ENCODE results near the gene VSTM4.

VSTM4 gene

DNA sequence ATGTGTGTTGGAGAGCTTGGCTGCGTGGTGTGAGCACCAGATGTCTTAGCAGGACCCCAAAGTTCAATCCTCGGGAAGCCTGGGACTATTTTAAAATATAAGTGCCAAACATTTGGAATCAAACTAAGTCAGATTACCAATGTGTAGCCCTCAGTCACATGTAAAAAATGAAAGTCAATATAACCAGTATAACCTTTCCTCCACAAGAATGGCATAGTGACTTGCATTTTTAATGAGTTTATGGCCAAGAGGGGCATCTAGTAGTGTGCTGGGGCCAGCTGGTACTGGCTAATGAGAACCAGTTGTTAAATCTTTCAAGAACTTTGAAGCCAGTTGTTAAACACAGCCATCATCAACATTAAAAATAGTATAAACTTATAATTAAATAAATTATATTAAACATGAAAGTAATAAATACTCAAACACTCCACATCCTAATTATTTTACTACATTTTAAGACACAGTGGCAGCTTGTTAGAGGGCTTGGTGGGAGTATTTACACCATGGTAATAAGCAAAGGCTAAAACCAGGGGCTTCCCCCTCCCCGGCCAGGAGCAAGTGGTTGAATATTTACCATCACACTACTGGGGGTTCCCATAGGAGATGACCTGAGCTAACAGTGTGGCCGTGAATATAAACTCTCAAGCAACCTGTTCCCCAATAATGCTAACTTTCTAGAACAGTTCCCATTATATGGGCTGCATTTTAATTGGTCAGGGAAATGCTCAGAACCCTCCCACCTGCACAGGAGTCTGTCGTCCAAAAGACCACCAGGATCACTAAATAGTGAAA, 26.4 kb upstream of the VSTM4 start:
- FAIRE-seq: no peak

DNA sequence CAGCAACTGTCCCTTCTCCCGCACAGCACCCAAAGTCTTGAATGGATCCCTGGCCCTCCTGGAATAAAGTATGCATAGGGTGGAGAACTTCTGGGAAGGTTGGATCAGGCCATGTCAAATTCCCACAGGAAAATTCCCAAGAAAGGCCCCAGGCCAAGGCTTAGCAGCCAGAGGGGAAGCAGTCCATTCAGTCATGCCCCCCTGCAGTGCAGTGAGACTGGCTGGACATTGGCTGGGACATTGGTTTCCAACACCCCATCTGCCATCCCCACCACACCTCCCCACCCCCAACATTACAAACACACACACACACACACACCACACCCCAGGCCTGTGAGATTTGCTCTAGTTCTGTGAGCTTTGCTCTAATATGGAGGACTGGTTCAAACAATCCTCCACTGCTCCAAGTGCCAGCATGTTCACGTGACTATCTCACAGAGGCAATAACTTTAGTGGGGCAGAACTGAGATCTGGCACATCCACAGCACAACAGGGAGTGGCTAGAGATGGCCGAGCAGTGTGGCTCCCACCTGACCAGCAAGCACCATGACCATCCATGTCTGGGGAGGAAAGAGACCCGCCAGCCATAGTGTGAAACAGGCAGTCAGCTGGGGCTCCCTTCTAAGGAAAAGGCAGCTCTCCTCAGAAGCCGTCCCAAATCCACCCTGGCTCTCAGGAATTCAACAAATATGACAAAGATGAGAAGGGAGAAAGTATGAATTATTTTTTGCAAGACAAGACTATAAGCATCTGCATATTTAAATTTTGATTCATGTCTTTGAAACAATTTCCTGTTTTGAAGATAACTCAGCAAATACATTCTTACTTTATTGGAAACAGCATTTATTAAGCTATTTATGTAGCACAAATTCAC, 25.2 kb upstream of the VSTM4 start:
- no peak for FAIRE-seq

DNA sequence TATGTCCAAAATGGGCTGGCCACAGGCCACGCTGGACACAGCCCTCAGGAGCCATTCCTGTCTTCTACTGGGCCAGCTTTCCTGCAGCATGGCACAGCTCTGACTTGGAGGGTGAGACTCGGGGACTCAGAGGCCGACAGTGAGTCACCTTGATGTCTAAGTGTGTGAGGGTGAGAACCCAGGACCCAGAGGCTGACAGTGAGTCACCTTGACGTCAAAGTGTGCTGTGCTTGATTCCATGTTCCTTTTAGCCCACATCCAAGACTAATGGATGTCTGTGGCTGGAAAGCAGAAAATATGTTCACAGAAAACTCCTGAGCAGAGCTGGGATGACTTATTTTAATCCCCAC, 24.5 kb upstream of the VSTM4 start:
- FAIRE-seq: no peak

DNA sequence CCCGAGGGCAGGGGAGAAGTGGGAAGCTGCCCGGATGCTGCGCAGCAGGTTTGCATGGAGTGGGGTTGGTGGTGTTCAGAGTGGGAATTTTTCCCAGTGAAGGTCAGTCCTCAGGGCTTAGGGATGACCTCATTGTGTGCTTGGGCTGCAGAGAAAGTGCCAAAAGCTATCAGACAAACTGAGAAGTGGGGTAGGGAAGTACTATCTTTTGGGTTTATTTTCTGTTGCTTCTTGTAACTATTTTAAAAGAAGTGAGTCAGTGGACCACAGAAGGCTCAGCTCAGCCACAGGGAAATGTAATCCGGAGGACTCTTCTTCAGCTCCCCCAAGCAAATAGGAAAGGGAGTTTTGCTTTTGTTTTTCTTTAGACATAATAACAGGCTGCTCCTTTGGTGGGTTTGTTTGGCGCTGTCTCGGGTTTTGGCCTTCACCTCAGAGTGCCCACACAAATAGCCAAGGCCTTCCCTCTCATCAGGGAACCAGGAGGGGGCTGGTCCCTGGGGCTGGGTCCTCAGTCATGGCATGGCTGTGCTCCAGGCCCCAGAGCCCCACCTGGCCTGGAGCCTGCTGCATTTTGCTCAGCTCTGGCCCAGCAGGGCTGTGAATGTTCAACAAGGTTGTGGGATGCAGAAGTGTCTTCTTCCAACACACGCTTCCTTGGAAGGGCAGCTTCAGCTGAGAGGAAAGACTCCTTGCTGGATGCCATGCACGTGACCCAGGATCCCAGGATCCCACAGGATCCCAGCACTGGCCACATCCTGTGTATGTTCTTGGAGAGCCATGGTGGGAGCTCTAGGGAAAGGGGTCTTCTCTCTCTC, 23.9 kb upstream of the VSTM4 start:
- FAIRE-seq: no peak

DNA sequence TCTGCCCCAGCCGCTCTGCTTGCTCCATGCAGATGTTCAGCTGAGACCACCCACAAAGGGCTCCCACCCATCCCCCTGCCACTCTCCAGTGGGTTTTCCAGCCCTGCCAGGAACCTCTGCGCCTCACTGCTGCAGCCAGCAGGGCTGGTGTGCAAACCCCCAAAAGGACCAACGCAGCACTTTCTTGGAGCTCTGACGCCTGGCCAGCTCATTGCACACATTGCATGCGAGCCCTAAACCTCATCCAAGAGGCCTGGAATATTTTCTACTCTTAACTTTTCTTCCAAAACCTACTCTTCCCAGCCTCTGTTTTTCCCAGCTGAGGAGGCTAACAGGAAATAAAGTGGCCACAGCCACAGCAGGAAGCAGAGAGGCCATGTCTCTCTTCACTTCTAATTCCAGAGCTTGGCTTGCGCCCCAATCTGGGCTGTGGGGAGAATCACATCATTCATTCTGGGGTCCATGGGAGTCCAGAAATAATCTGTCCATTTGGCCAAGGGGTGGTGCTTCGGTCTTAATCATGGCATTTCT, 23.1 kb upstream of the VSTM4 start:
- FAIRE-seq: no peak

DNA sequence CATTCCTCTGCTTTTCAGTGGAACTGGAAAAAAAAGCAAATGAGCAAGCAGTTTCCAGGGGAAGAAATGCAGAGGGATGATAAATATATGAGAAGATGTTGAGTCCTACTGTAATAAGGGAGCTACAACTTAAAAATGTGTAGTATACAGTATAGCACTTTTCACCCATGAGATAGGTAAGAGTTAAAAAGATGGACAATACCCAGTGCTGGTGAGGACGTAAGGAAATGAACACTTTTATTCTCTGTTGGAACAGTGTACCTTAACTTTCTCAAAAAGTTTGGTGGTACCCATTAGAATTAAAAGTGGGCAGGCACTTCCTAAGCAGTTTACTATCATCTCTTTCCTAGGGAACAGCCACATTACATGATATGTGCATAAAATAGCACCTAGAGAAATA, 21.2 kb upstream of the VSTM4 start:
- no peak for FAIRE-seq

DNA sequence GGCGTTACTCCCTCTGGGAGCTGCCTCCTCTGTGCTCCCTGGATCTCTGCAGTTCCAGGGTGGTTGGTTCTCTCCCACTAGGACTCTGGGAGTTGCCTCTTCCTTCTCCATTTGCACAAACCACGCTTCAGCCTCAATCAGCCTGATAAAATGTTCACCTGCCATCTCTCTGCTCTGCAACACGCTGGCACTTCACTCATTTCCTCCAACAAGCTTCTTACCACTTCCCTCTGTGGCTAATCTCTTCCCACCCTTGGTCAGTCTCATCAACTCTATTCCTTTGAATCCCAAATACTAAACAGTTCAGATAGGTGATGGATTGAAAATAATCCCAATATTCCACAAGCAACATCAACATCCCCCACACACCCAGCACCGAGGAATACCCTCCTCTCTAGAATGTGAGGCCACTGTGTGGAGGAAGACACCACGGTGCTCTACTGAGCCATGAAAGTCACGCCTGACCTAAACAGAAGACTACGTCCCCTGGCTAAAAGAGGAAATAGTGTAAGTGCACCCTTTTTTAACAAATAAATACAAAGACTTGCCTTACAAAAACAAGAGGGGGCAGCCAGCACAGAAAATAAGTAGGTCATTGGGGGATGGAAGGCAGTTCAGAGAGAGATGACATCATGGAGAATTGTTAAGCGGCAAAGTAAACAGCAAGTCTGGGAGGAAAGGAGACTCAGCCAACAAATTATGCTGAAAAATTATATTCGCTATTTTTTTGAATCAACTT, 20.4 kb upstream of the VSTM4 start:
- no peak for FAIRE-seq

DNA sequence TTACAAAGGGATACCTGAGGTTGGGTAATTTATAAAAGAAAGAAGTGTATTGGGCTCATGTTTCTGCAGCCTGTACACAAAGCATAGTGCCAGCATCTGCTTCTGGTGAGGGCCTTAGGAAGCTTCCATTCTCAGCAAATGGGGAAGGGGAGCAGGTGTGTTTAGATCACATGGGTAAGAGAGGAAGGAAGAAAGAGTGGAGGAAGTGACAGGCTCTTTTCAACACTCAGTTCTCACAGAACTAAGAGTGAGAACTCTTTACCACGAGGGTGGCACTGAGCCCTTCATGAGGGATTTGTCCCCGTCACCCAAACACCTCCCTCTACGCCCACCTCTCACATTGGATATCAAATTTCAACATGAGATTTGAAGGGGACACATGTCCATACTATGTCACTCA, 19.0 kb upstream of the VSTM4 start:
- no peak for FAIRE-seq

DNA sequence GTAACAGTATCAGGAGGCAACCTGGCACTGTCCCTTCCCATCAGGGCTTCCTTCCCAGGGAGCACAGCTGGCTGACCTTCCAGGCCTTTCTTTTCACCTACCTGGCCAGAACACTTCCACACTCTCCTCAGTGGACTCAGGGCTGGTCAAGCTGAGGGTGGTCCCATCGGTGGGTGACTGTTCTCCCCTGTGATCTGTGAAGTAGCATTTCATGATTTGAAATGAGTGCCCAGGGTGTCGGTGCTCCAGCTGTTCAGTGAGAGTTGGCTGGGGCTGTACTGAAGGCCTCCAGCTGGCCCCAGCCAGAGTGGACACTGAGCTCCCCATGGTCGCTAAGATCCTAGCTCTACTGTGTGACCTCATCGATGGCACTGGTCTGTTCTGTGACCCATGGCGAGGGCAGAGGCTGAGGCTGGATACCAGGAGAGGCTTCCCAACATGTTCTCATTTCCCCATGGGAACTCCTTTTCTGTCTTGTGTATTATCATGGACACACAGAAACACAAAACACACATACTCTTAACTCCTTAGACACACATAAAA, 18.5 kb upstream of the VSTM4 start, which contains the start of gene FAM170B:
Gene FAM170B, minus strand, starts transcription at position 316 of the 543 bp plus-strand sequence. Its CDS starts 103 bp downstream, at position 213.
- FAIRE-seq: no peak

DNA sequence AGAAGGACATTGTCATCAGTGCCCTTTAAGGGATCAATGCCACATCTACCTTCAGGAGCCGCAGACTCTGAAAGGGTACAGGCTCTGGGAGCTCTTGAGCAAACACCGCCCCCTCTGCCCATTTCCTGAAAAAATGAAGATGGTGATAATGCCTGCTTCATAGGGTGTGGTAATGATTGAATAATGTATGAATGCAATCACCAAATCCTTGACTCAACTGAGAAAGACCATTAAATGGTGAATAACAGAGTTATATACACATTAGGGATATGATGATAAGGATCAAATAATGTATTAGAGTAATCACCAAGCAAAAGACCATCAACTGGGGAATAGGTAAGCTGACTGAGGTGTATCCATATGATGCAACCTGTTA, 17.0 kb upstream of the VSTM4 start:
- FAIRE-seq: no peak

DNA sequence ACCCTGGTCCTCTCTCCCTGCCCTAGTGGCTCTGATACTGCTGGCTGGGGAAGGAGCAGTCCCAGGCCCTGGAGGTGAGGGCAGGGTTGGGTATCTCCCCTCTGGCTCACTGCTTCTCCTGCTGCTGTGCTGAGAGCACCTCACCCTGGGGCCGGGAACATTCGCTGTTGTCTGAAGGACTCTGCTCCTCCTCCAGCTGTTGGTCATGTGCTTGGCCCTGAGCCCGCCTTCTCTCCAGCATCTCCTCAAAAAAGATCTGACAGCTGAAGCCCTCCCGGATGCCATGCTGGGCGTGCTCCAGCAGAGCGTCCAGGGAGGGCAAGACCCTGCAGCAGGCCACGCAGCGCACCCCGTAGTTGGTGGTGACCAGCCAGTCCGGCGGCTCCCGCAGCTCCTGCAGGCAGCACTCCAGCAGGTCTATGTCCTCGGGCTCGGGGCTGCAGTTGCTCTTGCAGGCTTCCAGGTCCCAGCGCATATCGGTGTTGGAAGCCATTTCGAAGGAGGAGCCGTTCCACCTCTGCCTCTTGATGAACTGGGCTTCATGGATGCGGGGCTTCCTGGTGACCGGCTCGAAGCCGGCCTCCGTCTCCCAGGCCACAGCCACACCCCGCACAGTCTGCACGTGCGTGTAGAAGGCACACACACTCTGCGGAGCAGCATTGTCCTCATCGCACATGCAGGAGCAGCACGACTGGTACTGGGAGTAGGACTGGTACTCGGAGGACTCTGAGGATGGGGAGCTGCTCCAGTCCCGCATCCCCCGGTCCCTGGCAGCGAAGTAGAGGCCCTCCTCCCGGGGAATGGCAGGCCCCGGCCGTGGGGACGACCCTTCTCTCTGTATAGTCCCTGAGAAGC, 16.4 kb upstream of the VSTM4 start:
- no peak for FAIRE-seq

DNA sequence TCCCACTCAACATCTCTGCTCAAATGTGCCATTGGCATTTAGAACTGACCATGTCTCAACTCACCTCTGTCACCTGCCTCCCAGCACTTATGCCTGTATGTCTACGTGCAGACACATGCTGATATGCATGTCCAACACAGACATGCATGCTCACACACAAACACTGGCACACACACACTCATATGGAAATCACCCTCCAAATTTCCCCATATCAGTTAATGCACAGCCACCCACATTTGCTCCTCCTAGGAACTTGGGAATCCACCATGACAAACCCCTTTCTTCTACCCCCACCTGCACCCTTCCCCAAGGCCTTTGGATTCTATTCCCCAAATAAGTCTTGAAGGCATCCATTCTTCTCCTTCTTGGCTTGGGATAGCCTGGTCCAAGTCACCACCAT, 14.1 kb upstream of the VSTM4 start:
- no peak for FAIRE-seq

DNA sequence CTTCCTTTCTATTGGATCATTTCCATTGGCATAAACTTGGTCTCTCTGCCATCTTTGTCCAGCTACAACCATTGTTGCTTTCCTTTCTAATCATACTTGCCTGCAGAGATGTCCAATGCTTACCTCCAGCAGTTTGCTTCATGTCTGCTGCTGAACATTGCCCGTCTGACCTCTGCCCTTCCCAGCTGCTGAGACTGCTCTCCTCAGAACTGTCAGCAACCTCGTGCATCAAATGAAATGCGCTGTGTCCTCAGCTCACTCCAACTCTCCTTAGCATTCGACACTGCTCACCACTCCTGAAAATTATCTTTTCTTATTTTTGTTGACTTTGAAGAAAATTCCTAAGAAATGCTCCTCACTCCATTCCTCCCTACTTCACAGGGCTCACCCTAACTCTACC, 13.5 kb upstream of the VSTM4 start:
- FAIRE-seq: no peak

DNA sequence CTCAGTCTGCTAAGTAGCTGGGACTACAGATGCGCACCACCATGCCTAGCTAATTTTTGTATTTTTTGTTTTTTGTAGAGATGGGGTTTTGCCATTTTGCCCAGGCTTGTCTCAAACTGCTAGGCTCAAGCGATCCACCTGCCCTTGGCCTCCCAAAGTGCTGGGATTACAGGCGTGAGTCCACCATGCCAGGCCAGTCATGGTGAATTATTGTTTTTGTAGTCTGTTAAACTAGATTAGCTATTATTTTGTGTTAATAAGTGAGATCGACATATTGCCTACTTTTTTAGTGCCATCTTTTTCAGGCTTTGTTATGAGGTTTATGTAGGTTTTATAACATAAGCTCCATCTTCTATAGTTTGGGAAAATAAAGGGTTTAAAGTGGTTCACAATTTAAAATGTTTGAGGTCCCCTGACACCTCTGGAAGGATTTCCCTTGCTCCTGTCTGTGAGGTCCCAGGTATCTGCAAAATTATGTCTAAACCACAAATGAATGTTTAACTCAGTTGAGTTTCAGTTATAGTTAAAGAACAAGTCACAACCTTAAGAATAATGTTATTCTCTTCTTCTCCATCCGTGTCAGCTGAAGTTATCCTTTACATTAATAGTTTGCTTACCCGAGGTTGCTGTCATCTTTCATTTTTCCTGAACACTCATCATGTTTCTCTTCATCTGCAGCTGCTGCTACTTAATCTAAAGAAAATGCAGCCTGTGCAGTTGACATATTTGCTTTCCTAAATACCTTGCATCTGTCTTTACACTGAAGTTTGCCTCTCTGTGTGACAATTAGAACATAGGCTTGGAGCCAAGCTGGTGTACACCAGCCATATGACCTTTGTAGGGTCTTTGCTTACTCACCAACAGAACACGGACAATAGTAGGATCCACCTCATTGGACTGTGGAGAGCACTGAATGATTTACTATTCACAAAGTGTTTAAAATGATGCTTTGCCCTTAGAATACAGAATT, 8.9 kb upstream of the VSTM4 start:
- FAIRE-seq: no peak

DNA sequence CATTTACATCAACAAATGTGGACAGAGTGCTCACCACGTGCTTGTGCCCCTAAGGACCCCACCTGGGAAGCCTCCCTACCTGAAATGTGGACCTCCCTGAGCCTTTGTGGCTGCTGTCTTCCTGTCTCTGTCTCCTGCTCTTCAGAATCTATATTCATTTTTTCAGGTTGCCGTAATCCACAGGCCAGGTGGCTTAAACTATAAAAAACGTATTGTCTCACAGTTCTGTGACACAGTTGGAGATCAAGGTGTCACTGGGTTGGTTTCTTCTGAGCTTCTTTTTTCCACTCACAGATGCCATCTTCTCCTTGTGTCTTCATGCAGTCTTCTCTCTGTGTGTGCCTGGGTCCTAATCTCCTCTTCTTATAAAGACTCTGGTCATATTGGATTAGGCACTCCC, 5.6 kb upstream of the VSTM4 start:
- FAIRE-seq: no peak

DNA sequence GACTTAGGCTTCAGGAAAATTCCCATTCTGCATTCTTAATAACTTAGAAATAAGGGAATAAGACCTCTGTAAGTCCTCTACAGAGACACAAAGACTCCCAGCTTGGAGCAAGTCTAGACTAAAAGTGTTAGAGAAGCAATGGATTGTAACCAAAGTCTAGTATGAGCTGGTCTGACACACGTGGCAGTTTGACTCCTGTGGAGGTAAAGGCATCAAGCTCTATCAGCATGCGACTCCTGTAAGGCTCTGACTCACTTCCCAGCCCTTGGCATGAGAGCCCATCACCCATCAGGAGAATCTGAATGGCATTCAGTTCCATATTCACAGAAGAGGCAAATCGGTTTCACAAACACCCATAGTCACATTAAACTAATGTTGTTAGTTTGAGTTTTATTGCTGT, 4.4 kb upstream of the VSTM4 start:
- FAIRE-seq: no peak

DNA sequence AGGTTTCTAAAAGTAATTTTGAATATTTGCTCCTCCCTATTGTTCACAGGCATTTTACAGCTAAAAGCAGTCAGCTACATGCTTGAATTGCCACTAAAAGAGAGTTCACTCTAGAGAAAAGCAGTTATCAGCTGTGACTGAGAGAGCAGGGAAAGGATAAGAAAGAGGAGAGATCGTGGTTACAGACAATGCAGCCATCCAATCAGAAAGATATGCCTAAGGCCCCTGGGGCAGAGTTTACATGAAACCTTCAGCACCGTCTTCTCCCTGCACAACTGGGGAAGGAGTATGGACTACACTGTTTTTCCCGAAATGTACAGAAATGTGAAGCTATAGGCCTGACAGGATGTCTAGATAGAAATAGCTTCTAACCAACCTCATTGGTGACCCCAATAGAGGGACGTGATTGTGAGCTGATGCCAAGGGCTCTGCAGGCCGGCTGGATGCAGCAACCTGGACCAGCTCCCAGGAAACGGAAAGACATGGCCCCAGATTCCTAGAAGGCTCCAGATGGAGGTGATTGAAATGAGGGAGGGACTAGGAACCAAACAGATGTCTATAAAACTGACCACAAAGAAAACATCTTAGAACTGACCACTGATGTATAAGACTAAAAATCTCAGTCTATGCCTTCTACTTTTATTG, 3.2 kb upstream of the VSTM4 start:
- no peak for FAIRE-seq

DNA sequence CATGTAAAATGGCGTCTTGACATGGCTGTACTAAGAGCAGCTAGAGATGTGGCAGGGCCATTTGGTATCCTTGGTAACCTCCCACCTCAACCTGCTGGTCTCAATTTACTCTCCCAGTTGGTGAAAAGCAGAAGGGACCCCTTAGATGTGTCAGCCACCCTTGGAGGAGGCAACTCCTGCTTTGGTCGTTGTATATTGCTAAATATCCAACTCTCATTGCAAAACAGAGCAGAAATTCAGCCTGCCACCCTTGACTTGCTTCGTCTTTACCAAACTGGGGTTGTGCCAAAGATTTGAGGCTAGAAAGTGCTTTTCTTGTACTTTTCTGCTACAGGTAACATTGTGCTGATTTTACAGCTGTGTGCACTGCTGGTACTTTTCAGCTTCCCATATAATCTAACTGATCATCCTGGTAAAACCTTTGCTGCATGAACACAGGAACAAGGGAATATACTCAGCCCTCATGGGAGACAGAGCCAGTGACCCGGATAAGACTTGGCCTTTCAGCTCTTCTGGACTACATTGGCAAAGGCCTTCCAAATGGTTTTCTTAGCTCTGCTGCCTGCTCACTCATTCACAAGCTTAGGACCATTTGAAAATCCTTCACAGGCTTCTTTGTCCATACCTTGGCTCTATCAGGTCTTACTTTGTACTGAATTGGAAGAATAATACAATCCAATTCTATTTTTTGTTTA, 2.2 kb upstream of the VSTM4 start:
- no peak for FAIRE-seq
